Measurements from ENCODE around the gene TRAF3IP3.
A peak's percentile ranks its signal among the peaks of the same experiment; 100 is the strongest.

TRAF3IP3 gene

GRCh38 chr1:209755926-209756614, at the start of gene TRAF3IP3:
Gene TRAF3IP3 (plus strand): TSS chr1:209756053. CDS start chr1:209760040, 3,987 bp downstream.
- peak in 11 of 56 donors; percentile 6 to 46 (median 16) for DNase-seq

DNA sequence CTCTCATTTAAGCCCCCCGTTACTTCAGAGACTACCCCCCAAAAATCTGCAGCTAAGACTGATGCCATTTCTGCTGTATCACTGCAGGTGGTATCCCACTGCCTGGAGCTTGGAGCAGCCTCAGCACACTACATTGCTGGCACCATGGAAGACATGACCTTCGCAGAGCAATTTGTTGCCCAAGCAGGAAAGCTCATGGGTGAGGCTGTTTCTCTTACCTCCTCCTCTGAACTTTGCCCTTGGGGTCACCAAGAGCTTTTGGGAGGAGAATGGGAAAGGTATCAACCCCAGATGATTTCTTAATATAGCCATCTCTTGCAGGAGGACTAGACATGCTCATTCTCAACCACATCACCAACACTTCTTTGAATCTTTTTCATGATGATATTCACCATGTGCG, 49.2 kb upstream of the TRAF3IP3 start:
- DNase-seq, result no peak

DNA sequence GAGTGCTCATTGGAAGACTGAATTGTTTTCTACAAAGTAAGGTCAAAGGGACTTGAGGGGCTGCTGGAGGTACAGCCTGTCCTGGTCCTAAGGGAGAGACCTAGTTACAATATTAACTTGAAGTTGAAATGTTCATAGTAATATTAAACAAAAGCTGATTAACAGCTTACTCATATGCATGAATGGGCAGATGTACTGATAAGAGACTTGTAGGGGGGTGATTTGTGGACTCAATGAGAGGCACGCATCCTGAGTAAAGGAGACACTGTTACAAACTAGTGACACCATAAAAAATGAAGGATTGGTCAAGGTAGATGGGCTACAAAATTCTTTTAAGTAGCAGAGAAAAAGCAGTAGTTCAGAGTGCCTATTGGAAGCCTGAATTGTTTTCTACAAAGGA, 48.5 kb upstream of the TRAF3IP3 start:
- no peak for DNase-seq

DNA sequence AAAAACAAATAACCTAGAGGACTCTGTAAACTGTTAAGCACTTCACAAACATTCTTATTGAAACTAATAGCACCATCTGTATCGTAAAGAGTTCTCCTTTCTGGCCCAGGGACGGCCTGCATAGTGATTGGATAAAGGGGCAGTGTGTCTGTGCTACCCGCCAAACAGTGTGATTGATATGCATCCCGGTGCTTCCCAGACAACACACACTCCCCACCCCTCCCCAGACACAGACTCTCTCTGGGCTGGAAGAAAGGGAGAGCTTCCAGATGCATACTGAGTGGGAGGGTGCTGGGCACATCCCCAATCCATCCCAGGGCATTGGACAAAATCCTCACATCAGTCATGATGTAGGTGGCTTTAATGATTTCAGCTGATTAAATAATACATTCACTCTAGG, 47.6 kb upstream of the TRAF3IP3 start:
- DNase-seq, result peak in 22 of 56 donors; percentile 2 to 51 (median 14)

DNA sequence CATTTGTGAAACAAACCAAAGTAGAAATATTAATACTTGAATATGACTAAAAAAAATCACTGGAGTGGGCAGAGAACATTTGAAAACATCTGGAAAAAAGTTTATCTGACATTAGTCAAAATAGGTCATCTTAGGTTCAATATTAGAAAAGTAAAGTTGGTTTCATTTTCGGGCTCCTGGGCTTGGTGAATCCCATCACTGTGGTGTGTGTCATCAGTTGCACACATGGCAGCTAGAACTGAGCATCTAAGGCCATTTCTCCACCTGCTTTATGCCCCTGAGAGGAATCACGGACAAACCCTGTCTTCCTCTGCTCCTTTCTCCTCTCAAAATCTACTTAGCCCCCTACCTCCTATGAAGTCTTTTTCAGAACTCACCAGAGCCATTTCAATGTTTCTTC, 45.8 kb upstream of the TRAF3IP3 start:
- no peak for DNase-seq

GRCh38 chr1:209710847-209711246, 45.0 kb upstream of the TRAF3IP3 start:
- DNase-seq, result no peak

GRCh38 chr1:209714338-209714737, 41.5 kb upstream of the TRAF3IP3 start:
- DNase-seq, result peak in 1 of 56 donors; percentile 2

GRCh38 chr1:209715314-209715713, 40.5 kb upstream of the TRAF3IP3 start:
- no peak for DNase-seq

DNA sequence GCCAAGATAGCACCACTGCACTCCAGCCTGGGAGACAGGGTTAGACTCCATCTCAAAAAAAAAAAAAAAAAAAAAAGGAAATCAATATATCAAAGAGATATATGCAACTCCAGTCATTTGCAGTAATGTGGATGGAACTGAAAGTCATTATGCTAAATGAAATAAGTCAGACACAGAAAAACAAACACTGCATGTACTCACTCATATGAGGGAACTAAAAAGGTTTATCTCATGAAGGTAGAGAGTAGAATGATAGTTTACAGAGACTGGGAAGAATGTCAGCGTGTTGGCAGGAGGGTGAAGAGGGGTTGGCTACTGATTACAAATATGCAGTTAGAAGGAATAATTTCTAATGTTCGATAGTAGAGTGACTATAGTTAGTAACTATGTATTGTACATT, 38.0 kb upstream of the TRAF3IP3 start:
- no peak for DNase-seq

- no peak for DNase-seq
These were observed 35.5 kb upstream of the TRAF3IP3 start for GRCh38 chr1:209720326-209720725.

- no peak for DNase-seq
These were observed 35.0 kb upstream of the TRAF3IP3 start for GRCh38 chr1:209720826-209721225.

DNA sequence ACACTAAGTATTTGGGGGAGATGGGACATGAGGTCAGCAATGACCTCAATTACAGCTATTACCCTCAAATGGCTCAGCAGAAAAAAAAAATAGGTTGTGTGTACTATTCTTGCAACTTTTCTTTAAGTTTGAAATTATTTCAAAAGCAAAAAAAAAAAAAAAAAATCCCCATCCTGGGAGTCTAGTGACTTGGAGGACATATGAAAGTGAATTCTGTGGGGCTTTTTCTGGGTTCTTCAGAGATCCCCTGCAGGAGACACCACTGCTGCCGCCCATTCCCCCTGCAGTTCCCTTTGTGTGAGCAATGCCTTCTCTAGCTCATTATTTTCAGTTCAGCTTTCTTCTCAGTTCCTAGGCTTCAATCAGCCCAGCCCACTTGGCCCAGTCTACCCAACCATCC, 34.5 kb upstream of the TRAF3IP3 start:
- DNase-seq, result no peak

DNA sequence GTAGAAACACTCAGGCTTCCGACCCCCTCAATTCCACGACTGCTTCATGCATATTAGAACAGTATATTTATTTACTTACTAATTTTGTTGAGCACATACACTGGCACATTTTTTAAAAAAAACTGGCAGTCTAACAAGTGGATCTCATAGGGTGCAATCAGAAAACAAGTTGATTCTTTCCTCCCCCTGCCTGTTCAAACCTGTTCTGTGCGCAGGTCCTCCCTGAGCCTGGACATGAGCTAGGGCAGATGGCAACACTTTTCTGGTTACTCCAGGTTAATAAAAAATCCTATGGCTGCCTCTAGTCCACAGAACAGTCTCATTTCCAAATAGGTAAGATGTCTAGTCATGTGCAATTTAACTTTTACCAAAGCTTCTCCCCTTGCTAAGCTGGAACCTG, 32.6 kb upstream of the TRAF3IP3 start:
- no peak for DNase-seq

GRCh38 chr1:209723756-209724693, 31.8 kb upstream of the TRAF3IP3 start:
- DNase-seq, result no peak

GRCh38 chr1:209727286-209727685, 28.6 kb upstream of the TRAF3IP3 start:
- DNase-seq, result no peak

GRCh38 chr1:209727785-209728184, 28.1 kb upstream of the TRAF3IP3 start:
- DNase-seq, result no peak

DNA sequence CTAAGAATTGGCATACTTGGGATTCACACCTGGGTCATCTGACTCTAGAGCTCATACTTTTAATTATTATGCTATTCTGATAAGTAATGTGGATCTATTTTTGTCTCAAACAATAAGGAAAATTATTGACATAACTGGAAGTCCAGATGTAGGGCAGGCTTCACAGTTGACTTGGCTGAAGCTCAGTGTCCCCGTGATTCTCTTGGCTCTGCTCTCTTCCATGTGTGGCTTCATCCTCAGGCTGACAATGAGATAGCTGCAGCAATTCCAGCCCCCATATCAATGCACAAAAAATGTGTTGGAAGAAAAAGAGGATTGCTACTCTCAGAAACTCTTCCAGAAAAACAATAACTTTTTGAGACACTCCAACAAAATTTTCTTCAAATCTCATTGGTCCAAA, 27.4 kb upstream of the TRAF3IP3 start:
- peak in 35 of 56 donors; percentile 7 to 67 (median 28) for DNase-seq

DNA sequence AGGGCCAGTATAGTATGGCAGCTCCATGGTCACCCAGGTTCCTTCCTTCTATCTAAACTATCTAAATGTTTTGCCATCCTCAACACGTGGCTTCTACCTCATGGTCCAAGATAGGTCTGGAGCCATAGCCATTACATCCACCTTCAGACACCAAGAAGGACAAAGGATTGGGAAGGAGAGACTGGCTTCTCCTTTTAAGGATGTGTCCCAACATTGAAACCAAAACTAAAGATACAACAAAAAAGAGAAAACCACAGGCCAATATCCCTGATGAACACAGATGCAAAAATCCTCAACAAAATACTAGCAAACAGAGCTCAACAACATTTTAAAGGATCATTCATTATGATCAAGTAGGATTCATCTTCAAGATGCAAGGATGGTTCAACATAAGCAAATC, 26.4 kb upstream of the TRAF3IP3 start:
- DNase-seq, result no peak

- DNase-seq, result no peak
These were observed 23.1 kb upstream of the TRAF3IP3 start for GRCh38 chr1:209732725-209733124.

- DNase-seq, result no peak
These were observed 22.3 kb upstream of the TRAF3IP3 start for GRCh38 chr1:209733409-209734192.

DNA sequence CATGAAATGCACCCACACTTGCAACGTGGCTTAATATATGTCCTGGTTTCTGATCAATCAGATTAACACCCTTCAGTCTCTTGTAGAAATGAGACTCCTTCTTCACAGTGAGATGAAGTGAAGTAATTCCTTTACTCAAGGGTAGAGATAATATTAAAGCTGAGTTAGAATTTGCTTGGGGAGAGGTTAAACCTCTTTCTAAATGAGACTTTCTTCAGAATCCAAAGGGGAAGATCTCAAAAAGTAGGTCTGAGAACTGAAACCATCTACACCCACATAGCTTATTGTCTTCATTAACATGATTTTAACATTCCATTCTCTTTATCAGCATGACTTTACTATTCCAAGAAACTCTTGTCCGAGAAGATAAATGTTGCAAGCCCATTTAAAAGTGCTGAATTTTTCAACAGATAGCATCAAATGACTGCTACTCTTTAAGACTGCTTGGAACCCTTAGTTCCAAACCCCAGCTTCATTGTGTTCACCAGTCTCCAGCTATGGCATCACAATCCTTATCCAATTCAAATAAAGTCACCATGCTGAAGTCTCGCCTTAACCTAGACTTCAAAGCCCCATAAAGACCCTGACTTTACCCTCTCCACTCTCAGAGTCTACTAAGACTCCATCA, 19.2 kb upstream of the TRAF3IP3 start:
- DNase-seq, result no peak
